ENCODE results near the gene RYR1.

RYR1 gene

DNA sequence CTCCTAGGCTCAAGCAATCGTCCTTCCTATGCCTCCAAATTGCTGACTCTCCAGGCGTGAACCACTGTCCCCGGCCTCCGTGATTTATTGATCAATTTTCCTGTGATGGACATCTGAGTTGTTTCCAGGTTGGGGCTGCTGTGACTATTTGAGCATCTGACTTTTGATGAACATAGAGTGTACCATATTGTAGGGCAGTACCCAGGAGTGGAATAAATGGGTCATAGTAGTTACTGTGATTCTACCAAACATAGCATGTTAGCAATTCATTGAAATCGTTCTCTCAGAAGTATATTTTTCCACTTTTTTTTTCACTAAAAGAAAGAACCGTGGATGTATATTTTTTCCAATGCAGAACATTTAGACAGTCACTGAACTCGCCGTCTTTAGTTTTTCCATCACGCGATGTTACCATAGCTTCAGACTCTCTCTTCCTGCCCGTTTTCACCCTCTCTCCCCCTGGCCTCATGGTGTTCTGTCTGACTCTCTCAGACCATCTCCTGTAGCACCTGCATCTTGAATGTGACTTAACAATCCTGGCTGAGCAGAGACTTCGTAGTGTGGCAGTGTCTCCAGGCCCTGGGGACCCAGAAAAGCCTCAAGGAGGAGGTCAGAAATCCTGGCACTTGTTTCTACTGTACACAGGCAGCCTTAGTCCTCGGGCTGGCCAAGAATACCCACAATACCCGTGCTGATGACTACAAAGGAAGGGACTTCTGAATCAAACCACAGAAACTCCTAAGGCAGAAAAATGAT lies 4.3 kb upstream of the RYR1 start:
- no peak for DNase-seq (ENCODE audit: low read depth)
- TF ChIP-seq, protein P1, sequence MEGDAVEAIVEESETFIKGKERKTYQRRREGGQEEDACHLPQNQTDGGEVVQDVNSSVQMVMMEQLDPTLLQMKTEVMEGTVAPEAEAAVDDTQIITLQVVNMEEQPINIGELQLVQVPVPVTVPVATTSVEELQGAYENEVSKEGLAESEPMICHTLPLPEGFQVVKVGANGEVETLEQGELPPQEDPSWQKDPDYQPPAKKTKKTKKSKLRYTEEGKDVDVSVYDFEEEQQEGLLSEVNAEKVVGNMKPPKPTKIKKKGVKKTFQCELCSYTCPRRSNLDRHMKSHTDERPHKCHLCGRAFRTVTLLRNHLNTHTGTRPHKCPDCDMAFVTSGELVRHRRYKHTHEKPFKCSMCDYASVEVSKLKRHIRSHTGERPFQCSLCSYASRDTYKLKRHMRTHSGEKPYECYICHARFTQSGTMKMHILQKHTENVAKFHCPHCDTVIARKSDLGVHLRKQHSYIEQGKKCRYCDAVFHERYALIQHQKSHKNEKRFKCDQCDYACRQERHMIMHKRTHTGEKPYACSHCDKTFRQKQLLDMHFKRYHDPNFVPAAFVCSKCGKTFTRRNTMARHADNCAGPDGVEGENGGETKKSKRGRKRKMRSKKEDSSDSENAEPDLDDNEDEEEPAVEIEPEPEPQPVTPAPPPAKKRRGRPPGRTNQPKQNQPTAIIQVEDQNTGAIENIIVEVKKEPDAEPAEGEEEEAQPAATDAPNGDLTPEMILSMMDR (IDR thresholded peaks at IDR 0.05; ENCODE audit: control insufficient read depth, extremely low read depth, insufficient read depth), result no peak
- H3K4me3 ChIP-seq (ENCODE audit: low read depth, low read length), result no peak overlapping the region

DNA sequence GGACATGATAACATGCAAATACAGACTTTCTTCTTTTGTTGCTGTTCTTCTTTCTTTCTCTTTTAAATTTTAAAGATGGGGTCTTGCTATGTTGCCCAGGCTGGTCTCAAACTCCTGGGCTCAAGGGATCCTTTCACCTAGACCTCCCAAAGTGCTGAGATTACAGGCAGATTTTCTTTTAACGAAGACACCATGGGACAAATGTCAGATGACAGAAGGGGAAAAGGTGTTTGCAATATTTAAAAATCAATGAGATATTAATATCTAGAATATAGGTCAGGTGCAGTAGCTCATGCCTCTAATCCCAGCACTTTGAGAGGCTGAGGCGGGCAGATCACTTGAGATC lies 3.7 kb upstream of the RYR1 start:
- H3K4me3 ChIP-seq (ENCODE audit: low read depth, low read length), result no peak overlapping the region
- no peak for DNase-seq (ENCODE audit: low read depth)
- TF ChIP-seq, protein P1 (IDR thresholded peaks at IDR 0.05; ENCODE audit: control insufficient read depth, extremely low read depth, insufficient read depth), result no peak

DNA sequence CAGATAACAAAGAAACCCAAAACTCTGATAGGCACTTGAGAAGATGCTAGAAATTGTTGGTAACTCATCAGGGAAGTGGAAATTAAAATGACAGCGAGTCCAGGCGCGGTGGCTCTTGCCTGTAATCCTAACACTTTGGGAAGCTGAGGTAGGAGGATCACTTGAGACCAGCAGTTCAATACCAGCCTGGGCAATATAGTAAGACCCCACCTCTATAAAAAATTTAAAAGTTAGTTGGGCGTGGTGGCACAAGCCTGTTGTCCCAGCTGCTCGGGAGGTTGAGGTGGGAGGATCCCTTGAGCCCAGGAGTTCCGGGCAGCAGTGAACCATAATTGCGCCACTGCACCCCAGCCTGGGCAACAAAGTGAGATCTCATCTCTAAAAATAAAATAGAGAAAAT lies 2.6 kb upstream of the RYR1 start:
- no peak for DNase-seq (ENCODE audit: low read depth)
- TF ChIP-seq, protein P1 (IDR thresholded peaks at IDR 0.05; ENCODE audit: control insufficient read depth, extremely low read depth, insufficient read depth), result no peak
- no peak overlapping the region for H3K4me3 ChIP-seq (ENCODE audit: low read depth, low read length)

DNA sequence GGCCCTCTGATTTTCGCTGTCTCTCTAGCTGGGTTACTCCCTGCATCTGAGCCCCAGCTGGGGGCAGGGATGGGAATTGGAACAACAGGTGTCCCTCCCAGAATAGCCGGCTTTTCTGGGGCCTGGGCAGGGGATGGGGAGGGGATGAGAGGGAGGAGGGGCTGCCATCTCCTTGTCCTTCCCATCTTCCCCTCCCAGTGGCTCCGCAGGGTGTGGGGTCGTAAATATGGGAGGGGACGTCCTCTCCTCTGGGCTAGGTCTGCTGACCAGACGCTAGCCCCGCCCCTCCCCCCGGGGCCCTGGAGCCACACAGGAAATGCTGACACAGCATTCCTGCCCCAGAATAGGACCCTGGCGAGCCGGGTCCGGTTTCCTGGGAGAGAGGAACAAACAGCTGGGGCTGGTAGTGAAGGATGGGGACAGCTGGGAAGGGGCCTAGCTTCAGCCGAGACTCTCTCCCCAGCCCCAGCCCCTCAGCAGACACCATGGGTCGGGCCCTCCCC lies 1.1 kb downstream of the RYR1 start:
- TF ChIP-seq, protein P1 (IDR thresholded peaks at IDR 0.05; ENCODE audit: control insufficient read depth, extremely low read depth, insufficient read depth), result no peak
- no peak overlapping the region for H3K4me3 ChIP-seq (ENCODE audit: low read depth, low read length)
- DNase-seq (ENCODE audit: low read depth), result no peak

DNA sequence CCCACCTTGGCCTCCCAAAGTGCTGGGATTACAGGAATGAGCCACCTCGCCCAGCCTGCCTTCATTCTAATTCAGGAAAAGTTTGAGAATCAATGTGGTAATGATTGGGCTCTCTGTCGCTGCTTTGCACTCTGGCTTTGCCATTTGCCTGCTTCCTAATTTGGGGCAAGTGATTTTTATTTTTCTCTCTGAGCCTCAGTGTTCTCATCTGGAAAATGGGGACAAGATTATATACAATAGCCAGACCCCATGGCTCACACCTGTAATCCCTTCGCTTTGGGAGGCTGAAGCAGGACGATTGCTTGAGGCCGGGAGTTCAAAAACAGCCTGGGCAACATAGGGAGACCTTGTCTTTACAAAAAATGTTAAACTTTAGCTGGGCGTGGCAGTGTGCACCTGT lies 3.8 kb downstream of the RYR1 start:
- TF ChIP-seq, protein P1 (IDR thresholded peaks at IDR 0.05; ENCODE audit: control insufficient read depth, extremely low read depth, insufficient read depth), result no peak
- no peak overlapping the region for H3K4me3 ChIP-seq (ENCODE audit: low read depth, low read length)
- no peak for DNase-seq (ENCODE audit: low read depth)

DNA sequence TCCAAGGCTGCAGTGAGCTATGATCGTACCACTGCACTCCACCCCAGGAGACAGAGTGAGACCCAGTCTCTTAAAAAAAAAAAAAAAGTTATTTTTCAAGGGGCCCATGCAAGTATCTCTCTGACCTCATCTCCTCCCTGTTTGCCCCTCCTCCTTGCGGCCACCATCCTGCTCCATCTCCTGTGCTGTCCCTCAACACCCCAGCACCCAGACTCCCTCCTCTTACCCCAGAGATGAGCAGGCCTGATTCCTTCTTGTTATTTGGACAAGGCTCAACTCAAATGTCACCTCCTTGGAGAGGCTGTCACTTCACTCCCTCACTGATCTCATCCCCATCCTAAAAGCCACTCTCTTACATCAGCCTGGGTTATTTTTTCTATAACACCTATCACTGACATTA lies 4.4 kb downstream of the RYR1 start:
- no peak overlapping the region for H3K4me3 ChIP-seq (ENCODE audit: low read depth, low read length)
- TF ChIP-seq, protein P1 (IDR thresholded peaks at IDR 0.05; ENCODE audit: control insufficient read depth, extremely low read depth, insufficient read depth), result no peak
- DNase-seq (ENCODE audit: low read depth), result no peak

DNA sequence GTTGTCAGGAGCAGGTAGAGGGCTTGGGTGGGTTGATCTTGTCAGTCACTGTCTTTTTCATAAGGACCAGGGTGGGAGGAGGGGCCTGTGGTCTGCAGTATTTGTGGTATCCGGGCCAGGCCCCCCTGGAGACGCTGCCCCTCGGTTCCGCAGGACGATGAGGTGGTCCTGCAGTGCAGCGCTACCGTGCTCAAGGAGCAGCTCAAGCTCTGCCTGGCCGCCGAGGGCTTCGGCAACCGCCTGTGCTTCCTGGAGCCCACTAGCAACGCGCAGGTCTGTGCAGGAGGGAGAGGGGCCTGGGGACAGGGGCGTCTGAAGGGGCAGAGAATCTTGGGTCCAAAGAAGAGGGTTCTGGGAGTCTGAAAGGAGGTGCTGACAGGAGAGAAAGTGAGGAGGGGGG lies 7.1 kb downstream of the RYR1 start:
- no peak for DNase-seq (ENCODE audit: low read depth)
- TF ChIP-seq, protein P1 (IDR thresholded peaks at IDR 0.05; ENCODE audit: control insufficient read depth, extremely low read depth, insufficient read depth), result no peak
- H3K4me3 ChIP-seq (ENCODE audit: low read depth, low read length), result no peak overlapping the region
